Ovary (tissue), 3 donors: ENCODE results near the gene NOXA1.

Experiments
- EP300 ChIP-seq: sonication (generic); formaldehyde crosslinking; IDR thresholded peaks from one replicate; pipeline ENCODE4 v1.6.1; 2017; ENCODE audit warnings: antibody characterized with exemption
- POLR2A ChIP-seq: fragments of 450-650 bp; IDR thresholded peaks from one replicate; pipeline ENCODE4 v1.6.1; 2017; ENCODE audit warnings: antibody characterized with exemption, mild to moderate bottlenecking, moderate library complexity
- TF ChIP-seq, protein P1 (sequence below), 3 donors: fragments of 450-650 bp in 2 of 3; fragments of 200-600 bp in 1 of 3; IDR thresholded peaks; one replicate each; pipeline versions ENCODE4 v1.5.1 to v1.8.0; 2016 to 2022; ENCODE audit warnings: antibody characterized with exemption in 3 of 3, mild to moderate bottlenecking in 1 of 3
- donor health status: DM: no; HTN: no; CAD: no.

DNA sequence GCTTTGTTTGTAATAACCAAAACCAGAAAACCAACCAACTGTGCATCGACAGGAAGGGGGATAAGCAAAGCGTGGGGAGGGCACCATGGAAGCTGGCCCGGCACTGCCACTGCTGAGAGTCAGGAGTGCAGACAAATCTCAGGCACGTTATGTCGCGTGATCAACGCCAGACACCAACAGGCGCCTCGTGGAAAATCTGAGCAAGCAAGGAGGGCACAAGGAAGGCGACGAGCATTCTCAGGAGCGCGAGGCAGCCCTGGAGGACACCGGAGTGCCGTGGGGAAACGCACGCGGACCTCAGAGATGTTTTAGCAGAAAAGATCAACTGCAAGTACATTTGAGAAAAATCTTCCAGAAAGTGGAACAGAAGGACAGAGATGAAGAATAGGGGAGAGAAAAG, 51.1 kb downstream of the NOXA1 start:
- TF ChIP-seq, protein P1, sequence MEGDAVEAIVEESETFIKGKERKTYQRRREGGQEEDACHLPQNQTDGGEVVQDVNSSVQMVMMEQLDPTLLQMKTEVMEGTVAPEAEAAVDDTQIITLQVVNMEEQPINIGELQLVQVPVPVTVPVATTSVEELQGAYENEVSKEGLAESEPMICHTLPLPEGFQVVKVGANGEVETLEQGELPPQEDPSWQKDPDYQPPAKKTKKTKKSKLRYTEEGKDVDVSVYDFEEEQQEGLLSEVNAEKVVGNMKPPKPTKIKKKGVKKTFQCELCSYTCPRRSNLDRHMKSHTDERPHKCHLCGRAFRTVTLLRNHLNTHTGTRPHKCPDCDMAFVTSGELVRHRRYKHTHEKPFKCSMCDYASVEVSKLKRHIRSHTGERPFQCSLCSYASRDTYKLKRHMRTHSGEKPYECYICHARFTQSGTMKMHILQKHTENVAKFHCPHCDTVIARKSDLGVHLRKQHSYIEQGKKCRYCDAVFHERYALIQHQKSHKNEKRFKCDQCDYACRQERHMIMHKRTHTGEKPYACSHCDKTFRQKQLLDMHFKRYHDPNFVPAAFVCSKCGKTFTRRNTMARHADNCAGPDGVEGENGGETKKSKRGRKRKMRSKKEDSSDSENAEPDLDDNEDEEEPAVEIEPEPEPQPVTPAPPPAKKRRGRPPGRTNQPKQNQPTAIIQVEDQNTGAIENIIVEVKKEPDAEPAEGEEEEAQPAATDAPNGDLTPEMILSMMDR (IDR thresholded peaks at IDR 0.05) = no peak
- TF ChIP-seq POLR2A (no peak), EP300 (no peak)
